ENCODE results near the gene ZNF471. TPM values are rescaled to one million over a fixed set of nuclear protein-coding genes. Genes with fewer than 3 reads are reported as not detected.
A peak's percentile ranks its signal among the peaks of the same experiment; 100 is the strongest.

ZNF471 gene
- total RNA-seq, 6 donors from 2014 or later: 2.6 to 7.3 (median 4.4) TPM

- TF ChIP-seq EP300 (IDR thresholded peaks at IDR 0.05) (no peak), CTCF (IDR thresholded peaks at IDR 0.05) (no peak), POLR2A (IDR thresholded peaks at IDR 0.05) (no peak), POLR2AphosphoS5 (IDR thresholded peaks at IDR 0.05) (no peak)
- ATAC-seq (ENCODE audit: low FRiP score in 2 of 2) (no peak), DNase-seq (no peak)
- Histone ChIP-seq H3K36me3 (peaks cover 27 to 80% (median 63%) of the 10 kb centered on the region in 4 donors), H3K4me3 (no peak overlapping the region), H3K4me1 (no peaks in the 10 kb centered on the region), H3K9me3 (peaks cover 67 to 97% (median 94%) of the 10 kb centered on the region in 4 donors), H3K27me3 (no peaks in the 10 kb centered on the region), H3K27ac (no peak overlapping the region)
- WGBS, 2 donors: 63 to 64% methylated on average over 6 of the region's 6 CpGs
These were observed 39.9 kb downstream of the ZNF471 start for GRCh38 chr19:56547535-56547934.

- DNase-seq: no peak
- TF ChIP-seq POLR2AphosphoS5 (IDR thresholded peaks at IDR 0.05) (no peak), POLR2A (IDR thresholded peaks at IDR 0.05) (no peak)
- Histone ChIP-seq H3K36me3 (peaks cover 21 to 56% (median 44%) of the 10 kb centered on the region in 4 donors), H3K4me3 (no peak overlapping the region), H3K4me1 (no peaks in the 10 kb centered on the region), H3K27ac (no peak overlapping the region), H3K27me3 (no peaks in the 10 kb centered on the region), H3K9me3 (peaks cover 83 to 99% (median 98%) of the 10 kb centered on the region in 4 donors)
- WGBS, 2 donors: 89 to 97% methylated on average over 6 of the region's 6 CpGs
- ATAC-seq (ENCODE audit: low FRiP score in 2 of 2): no peak
These were observed 46.7 kb downstream of the ZNF471 start for GRCh38 chr19:56554272-56554869.

- Histone ChIP-seq H3K27me3 (no peaks in the 10 kb centered on the region), H3K27ac (no peak overlapping the region), H3K36me3 (peaks cover 0 to 6% (median 0%) of the 10 kb centered on the region in 4 donors), H3K9me3 (peaks cover 75 to 88% (median 87%) of the 10 kb centered on the region in 4 donors), H3K4me3 (no peak overlapping the region), H3K4me1 (peaks cover under 1 to 8% (median 2%) of the 10 kb centered on the region in 4 donors)
- no peak for ATAC-seq (ENCODE audit: low FRiP score in 2 of 2)
- DNase-seq: no peak
- no peak for TF ChIP-seq EP300 (IDR thresholded peaks at IDR 0.05)
- TF ChIP-seq POLR2AphosphoS5 (IDR thresholded peaks at IDR 0.05): no peak
- no peak for TF ChIP-seq CTCF (IDR thresholded peaks at IDR 0.05)
- WGBS, 2 donors: 94 to 96% methylated on average over 2 of the region's 2 CpGs
These were observed 55.1 kb downstream of the ZNF471 start for GRCh38 chr19:56562766-56563165.

GRCh38 chr19:56566904-56567273 is 59.2 kb downstream of the ZNF471 start:
- Histone ChIP-seq H3K36me3 (peaks cover 9 to 31% (median 23%) of the 10 kb centered on the region in 4 donors), H3K4me1 (peaks cover 5 to 14% (median 7%) of the 10 kb centered on the region in 4 donors), H3K9me3 (peaks cover 53 to 88% (median 82%) of the 10 kb centered on the region in 4 donors), H3K27me3 (no peaks in the 10 kb centered on the region), H3K4me3 (peak overlapping the region; percentile 72 to 97 (median 78)), H3K27ac (peak overlapping the region; percentile 67 to 93 (median 83))
- WGBS, 2 donors: 0 to 3% methylated on average over 18 to 23 of the region's 23 CpGs
- DNase-seq (peak; percentile 45 to 92), ATAC-seq (ENCODE audit: low FRiP score in 2 of 2) (peak; percentile 64 to 73)
- TF ChIP-seq POLR2A (IDR thresholded peaks at IDR 0.05) (no peak), EP300 (IDR thresholded peaks at IDR 0.05) (no peak), CTCF (IDR thresholded peaks at IDR 0.05) (no peak), POLR2AphosphoS5 (IDR thresholded peaks at IDR 0.05) (no peak)

GRCh38 chr19:56567274-56568120 is 59.8 kb downstream of the ZNF471 start, which contains the start of gene ZNF470:
ZNF470 (plus strand) TSS chr19:56567468; CDS start chr19:56570312, 2,844 bp downstream.
- Histone ChIP-seq H3K27me3 (no peaks in the 10 kb centered on the region), H3K36me3 (peaks cover 9 to 32% (median 23%) of the 10 kb centered on the region in 4 donors), H3K4me3 (peak within 1 kb of the TSS; percentile 72 to 97 (median 78)), H3K27ac (peak within 1 kb of the TSS; percentile 67 to 93 (median 83)), H3K4me1 (peaks cover 5 to 14% (median 7%) of the 10 kb centered on the region in 4 donors), H3K9me3 (peaks cover 50 to 88% (median 81%) of the 10 kb centered on the region in 4 donors)
- 7 to 8% methylated on average over 24 to 42 of the region's 66 CpGs for WGBS, 2 donors
- peak; percentile 98 to 100 for ATAC-seq (ENCODE audit: low FRiP score in 2 of 2)
- peak; percentile 96 to 97 for DNase-seq
- no peak for TF ChIP-seq EP300 (IDR thresholded peaks at IDR 0.05)
- TF ChIP-seq POLR2AphosphoS5 (IDR thresholded peaks at IDR 0.05): peak; percentile 65 to 66
- TF ChIP-seq POLR2A (IDR thresholded peaks at IDR 0.05): peak in 2 of 4 donors; percentile 23 to 72
